Activated naive CD4-positive, alpha-beta T cell treated with anti-CD3 and anti-CD28 coated beads, Interleukin-2, amount 50 U/mL, for 72 hours (primary cell): Measurements from ENCODE around the gene LAMA3. TPM values are rescaled to one million over a fixed set of nuclear protein-coding genes. Genes with fewer than 3 reads are reported as not detected.
A peak's percentile ranks its signal among the peaks of the same experiment; 100 is the strongest.

Experiments used
- ATAC-seq, 2 donors: fragments of 150-1000 bp; cut with Tn5 transposase; 2 replicates each; pipeline ENCODE4 v1.10.0; 2021; ENCODE audit warnings: mild to moderate bottlenecking in 2 of 2, moderate library complexity in 2 of 2
- DNase-seq, 2 donors: peaks; one replicate each; pipeline ENCODE4 v3.0.0; 2021 to 2022; ENCODE audit warnings: low spot score in 2 of 2
- H3K27ac Mint-ChIP-seq, 2 donors: one replicate each; pipeline ENCODE4 v1.8.0; 2022; ENCODE audit warnings: mild to moderate bottlenecking in 2 of 2, mixed read lengths in 2 of 2
- H3K36me3 Mint-ChIP-seq, 2 donors: one replicate each; pipeline ENCODE4 v1.8.0; 2022; ENCODE audit warnings: mixed read lengths in 2 of 2
- H3K9me3 Mint-ChIP-seq, 2 donors: one replicate each; pipeline ENCODE4 v1.8.0; 2022; ENCODE audit warnings: mixed read lengths in 2 of 2
- total RNA-seq, 2 donors: library from RNA; stranded (reverse); gene quantifications; one replicate each; pipeline ENCODE4 v1.2.3, GENCODE V29; 2022

The LAMA3 gene
- total RNA-seq, 2 donors from 2014 or later = 0.07 to 0.16 TPM

DNA sequence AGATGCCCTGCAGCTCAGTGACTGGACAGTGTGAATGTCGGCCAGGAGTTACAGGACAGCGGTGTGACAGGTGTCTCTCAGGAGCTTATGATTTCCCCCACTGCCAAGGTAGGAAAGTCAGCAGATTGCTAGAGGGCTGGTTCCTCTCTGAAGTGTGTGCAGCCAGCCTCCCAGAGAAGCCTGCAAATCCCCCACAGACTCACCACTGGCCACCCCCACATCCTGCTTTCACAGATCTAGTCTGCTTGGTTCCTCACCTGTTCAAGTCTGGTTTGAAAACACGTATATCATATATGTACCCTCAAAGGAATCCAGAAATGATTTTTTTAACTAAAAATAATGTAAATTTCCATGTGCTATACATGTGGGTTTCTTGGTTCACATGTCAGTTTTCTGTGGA, 121.1 kb downstream of the LAMA3 start:
- H3K36me3 Mint-ChIP-seq = no peaks in the 10 kb centered on the region
- ATAC-seq = peak; percentile 59 to 94
- DNase-seq = no peak

DNA sequence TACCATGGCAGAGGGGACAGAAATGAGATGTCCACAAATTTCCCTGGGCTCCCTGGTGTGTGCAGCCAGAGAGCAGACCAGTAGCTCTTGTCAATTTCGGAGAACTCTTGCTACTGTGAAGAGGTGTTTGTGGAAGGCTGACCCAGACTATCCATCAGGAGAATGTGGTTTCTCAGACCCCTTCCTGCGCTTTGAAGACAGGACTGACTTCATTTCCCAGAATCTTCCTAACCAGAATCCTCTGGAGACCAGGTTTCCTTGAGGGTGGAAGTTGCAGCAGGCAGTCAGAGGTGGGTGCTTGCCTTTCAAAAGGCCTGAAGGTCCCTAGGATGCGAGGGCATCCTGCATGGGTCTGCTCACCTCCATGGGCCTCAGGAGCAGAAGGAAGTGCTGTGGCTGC, 121.9 kb downstream of the LAMA3 start:
- ATAC-seq (no peak), DNase-seq (no peak)
- Mint-ChIP-seq H3K36me3 (no peaks in the 10 kb centered on the region), H3K9me3 (no peaks in the 10 kb centered on the region), H3K27ac (peak overlapping the region in 1 of 2 donors; percentile 48)

More for the DNA sequence above, 121.1 kb downstream of the LAMA3 start:
- no peak overlapping the region for H3K27ac Mint-ChIP-seq
- no peaks in the 10 kb centered on the region for H3K9me3 Mint-ChIP-seq

GRCh38 chr18:23812546-23813440, 123.5 kb downstream of the LAMA3 start:
- DNase-seq = no peak
- no peak overlapping the region for H3K27ac Mint-ChIP-seq
- ATAC-seq = no peak
- no peaks in the 10 kb centered on the region for H3K9me3 Mint-ChIP-seq
- H3K36me3 Mint-ChIP-seq = no peaks in the 10 kb centered on the region

DNA sequence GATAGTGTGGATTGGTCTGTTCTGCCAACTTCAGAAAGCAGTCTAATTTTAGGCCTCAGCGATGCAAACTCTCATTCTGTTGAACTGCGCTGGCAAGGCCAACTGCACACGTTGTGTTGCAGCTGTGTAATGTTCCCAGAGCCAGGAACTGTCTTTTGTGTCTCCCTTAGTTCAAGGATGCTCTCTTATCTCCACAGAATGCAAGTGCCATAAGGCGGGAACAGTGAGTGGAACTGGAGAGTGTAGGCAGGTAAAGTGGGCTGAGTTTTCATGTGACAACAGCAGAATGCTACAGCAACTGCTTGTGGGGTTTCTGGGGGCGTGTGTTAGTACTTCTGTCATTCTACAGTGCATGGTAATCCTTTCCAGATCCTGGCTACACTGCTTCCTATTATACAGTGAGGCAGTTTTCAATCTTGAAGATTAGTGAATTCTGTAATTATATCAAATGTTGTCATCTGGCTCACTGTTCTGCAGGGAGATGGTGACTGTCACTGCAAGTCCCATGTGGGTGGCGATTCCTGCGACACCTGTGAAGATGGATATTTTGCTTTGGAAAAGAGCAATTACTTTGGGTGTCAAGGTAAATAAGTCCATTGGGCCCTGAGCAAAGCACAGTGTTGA, 125.8 kb downstream of the LAMA3 start:
- H3K27ac Mint-ChIP-seq = no peak overlapping the region
- ATAC-seq (no peak), DNase-seq (no peak)
- H3K9me3 Mint-ChIP-seq = no peaks in the 10 kb centered on the region
- no peaks in the 10 kb centered on the region for H3K36me3 Mint-ChIP-seq

DNA sequence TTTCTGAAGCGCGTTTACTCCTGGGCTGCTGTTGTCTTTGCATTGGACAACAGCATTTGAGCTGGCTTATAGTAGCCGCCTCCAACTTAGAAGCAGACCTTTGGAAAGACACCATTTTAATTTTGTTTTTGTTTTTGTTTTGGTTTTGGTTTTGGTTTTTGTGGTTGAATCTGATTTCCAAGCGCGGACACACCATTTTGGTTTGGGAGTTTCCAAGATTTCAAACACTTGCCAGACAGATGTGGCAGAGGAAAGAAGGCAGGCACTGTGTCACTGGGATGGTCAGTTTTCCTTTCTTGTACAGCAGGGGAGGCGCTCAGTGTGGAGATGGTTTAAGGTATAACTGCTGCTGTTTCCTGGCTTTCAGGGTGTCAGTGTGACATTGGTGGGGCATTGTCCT, 126.8 kb downstream of the LAMA3 start:
- DNase-seq (no peak), ATAC-seq (no peak)
- Mint-ChIP-seq H3K36me3 (no peaks in the 10 kb centered on the region), H3K27ac (no peak overlapping the region), H3K9me3 (no peaks in the 10 kb centered on the region)

- ATAC-seq (no peak), DNase-seq (no peak)
- H3K27ac Mint-ChIP-seq = no peak overlapping the region
- no peaks in the 10 kb centered on the region for H3K9me3 Mint-ChIP-seq
- no peaks in the 10 kb centered on the region for H3K36me3 Mint-ChIP-seq
Measured at GRCh38 chr18:23816740-23817139, 127.5 kb downstream of the LAMA3 start.

DNA sequence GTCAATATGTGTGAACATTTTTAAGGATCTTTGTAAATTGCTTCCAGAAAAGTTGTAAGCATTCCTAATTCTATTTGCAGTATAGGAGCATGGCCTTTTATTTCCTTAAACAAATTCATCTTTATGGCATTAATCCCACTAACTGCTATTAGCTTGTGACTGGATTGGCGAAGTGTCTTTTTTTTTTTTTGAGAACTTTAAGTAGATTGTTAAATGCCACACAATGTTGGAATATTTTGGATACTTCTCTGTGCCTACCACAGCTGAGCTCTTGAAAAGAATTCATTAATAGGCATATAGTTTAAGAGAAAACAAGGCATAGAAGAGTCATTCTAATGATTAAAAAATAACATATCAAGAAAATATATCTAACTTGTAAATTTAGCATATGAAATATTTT, 129.7 kb downstream of the LAMA3 start:
- ATAC-seq = no peak
- no peaks in the 10 kb centered on the region for H3K9me3 Mint-ChIP-seq
- DNase-seq = no peak
- no peak overlapping the region for H3K27ac Mint-ChIP-seq
- H3K36me3 Mint-ChIP-seq = no peaks in the 10 kb centered on the region

- H3K36me3 Mint-ChIP-seq = no peaks in the 10 kb centered on the region
- ATAC-seq (no peak), DNase-seq (no peak)
- H3K27ac Mint-ChIP-seq = no peak overlapping the region
- no peaks in the 10 kb centered on the region for H3K9me3 Mint-ChIP-seq
Measured at GRCh38 chr18:23822590-23823385, 133.5 kb downstream of the LAMA3 start.

GRCh38 chr18:23824240-23824639, 135.0 kb downstream of the LAMA3 start:
- DNase-seq (no peak), ATAC-seq (no peak)
- H3K27ac Mint-ChIP-seq = no peak overlapping the region
- no peaks in the 10 kb centered on the region for H3K36me3 Mint-ChIP-seq
- peaks cover 0 to 5% of the 10 kb centered on the region in 2 donors for H3K9me3 Mint-ChIP-seq

- ATAC-seq = peak in 1 of 2 donors; percentile 31
- H3K27ac Mint-ChIP-seq = peak overlapping the region in 1 of 2 donors; percentile 25
- H3K9me3 Mint-ChIP-seq = peaks cover 0 to 5% of the 10 kb centered on the region in 2 donors
Measured at GRCh38 chr18:23824669-23825068, 135.4 kb downstream of the LAMA3 start.

GRCh38 chr18:23825496-23825895, 136.2 kb downstream of the LAMA3 start:
- DNase-seq = no peak
- Mint-ChIP-seq H3K36me3 (no peaks in the 10 kb centered on the region), H3K27ac (peak overlapping the region in 1 of 2 donors; percentile 25), H3K9me3 (peaks cover 0 to 5% of the 10 kb centered on the region in 2 donors)
- no peak for ATAC-seq

More at GRCh38 chr18:23824669-23825068, 135.4 kb downstream of the LAMA3 start:
- H3K36me3 Mint-ChIP-seq = no peaks in the 10 kb centered on the region
- DNase-seq = no peak

GRCh38 chr18:23825978-23826405, 136.7 kb downstream of the LAMA3 start:
- H3K36me3 Mint-ChIP-seq = no peaks in the 10 kb centered on the region
- ATAC-seq (peak; percentile 30 to 63), DNase-seq (no peak)
- H3K9me3 Mint-ChIP-seq = peaks cover 0 to 5% of the 10 kb centered on the region in 2 donors
- H3K27ac Mint-ChIP-seq = peak overlapping the region in 1 of 2 donors; percentile 25

DNA sequence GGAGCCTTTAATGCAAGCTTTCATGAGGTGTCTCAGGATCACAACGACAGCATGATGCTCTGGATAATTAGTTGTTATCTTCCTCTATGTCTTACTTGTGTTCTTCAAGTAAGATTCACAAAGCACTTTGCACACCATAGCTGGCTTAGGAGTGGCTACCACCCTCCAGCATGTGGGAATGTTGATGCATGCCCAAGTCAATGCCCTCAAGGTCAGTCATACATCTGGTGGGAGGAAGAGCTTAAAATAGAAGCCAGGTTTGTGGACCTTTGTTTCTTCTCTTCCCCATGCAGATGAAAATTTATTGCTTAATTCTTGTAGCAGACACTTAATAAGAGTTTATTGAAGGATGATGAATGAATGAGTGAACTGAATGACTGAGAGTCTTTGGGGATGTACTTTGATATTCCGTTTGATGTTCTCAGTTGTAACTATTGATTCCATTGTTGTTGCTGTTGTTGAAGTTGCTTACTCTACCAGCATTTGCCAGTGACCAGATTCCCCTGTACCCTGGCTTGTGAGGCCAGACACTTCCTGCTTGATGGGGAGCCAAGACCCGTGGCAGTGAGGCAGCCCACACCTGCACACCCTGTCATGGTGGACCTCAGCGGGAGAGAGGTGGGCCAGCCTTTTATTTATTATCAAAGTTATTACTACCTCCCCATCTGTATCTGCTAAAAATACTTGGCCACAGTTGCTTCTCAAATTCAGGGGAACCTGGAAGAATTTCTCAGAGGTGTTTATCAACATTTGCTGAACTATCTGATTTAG, 137.8 kb downstream of the LAMA3 start:
- peak overlapping the region; percentile 34 to 54 for H3K27ac Mint-ChIP-seq

GRCh38 chr18:23827681-23828080, 138.4 kb downstream of the LAMA3 start:
- ATAC-seq (no peak), DNase-seq (no peak)
- Mint-ChIP-seq H3K27ac (peak overlapping the region; percentile 34 to 54), H3K36me3 (no peaks in the 10 kb centered on the region), H3K9me3 (peaks cover 0 to 5% of the 10 kb centered on the region in 2 donors)

More for the DNA sequence above, 137.8 kb downstream of the LAMA3 start:
- peaks cover 0 to 5% of the 10 kb centered on the region in 2 donors for H3K9me3 Mint-ChIP-seq
- H3K36me3 Mint-ChIP-seq = no peaks in the 10 kb centered on the region
- no peak for ATAC-seq
- DNase-seq = no peak

- DNase-seq = peak in 1 of 2 donors; percentile 41
- Mint-ChIP-seq H3K9me3 (peaks cover 0 to 5% of the 10 kb centered on the region in 2 donors), H3K27ac (peak overlapping the region; percentile 54 to 69), H3K36me3 (no peaks in the 10 kb centered on the region)
- ATAC-seq = peak; percentile 96 to 97
Measured at GRCh38 chr18:23828426-23828825, 139.2 kb downstream of the LAMA3 start.

- Mint-ChIP-seq H3K27ac (no peak overlapping the region), H3K9me3 (peaks cover 0 to 5% of the 10 kb centered on the region in 2 donors), H3K36me3 (no peaks in the 10 kb centered on the region)
- ATAC-seq (no peak), DNase-seq (no peak)
Measured at GRCh38 chr18:23832911-23833310, 143.7 kb downstream of the LAMA3 start.
